Esophagus (tissue), 2 donors: Measurements from ENCODE around the gene ASTE1. TPM values are rescaled to one million over a fixed set of nuclear protein-coding genes. Genes with fewer than 3 reads are reported as not detected.
"Not testable (repeated sequence)": the region's sequence is repeated elsewhere in the genome, so short reads cannot be mapped to it uniquely, and the experiment has no call there.

ENCODE experiments used
- H3K27ac ChIP-seq, 2 donors: one replicate each; pipeline ENCODE4 v1.5.1; 2013; ENCODE audit warnings: low read depth in 2 of 2, mild to moderate bottlenecking in 2 of 2, inconsistent platforms in 1 of 2, low read length in 1 of 2, moderate library complexity in 1 of 2
- H3K27me3 ChIP-seq, 2 donors: one replicate each; pipeline ENCODE4 v1.6.1; 2013; ENCODE audit warnings: low read length in 2 of 2, control low read depth in 1 of 2, mild to moderate bottlenecking in 1 of 2; ENCODE audit not compliant: insufficient read depth in 2 of 2, control insufficient read depth in 1 of 2
- H3K36me3 ChIP-seq, 2 donors: one replicate each; pipeline ENCODE4 v1.6.1; 2013; ENCODE audit warnings: low read length in 1 of 2; ENCODE audit not compliant: control insufficient read depth in 2 of 2, insufficient read depth in 2 of 2
- H3K4me1 ChIP-seq, 2 donors: one replicate each; pipeline ENCODE4 v1.6.1; 2013; ENCODE audit warnings: low read length in 1 of 2; ENCODE audit not compliant: control insufficient read depth in 2 of 2, insufficient read depth in 2 of 2
- H3K4me3 ChIP-seq, 2 donors: one replicate each; pipeline ENCODE4 v1.5.1; 2013; ENCODE audit warnings: low read length in 2 of 2, mild to moderate bottlenecking in 2 of 2, low read depth in 1 of 2, moderate library complexity in 1 of 2
- H3K9me3 ChIP-seq, 2 donors: one replicate each; pipeline ENCODE4 v1.6.1; 2013; ENCODE audit warnings: mild to moderate bottlenecking in 2 of 2, low read depth in 1 of 2, low read length in 1 of 2, moderate library complexity in 1 of 2; ENCODE audit not compliant: control insufficient read depth in 2 of 2, insufficient read depth in 1 of 2
- WGBS, 2 donors: extraction: QIAGEN DNeasy Blood & Tissue Kit; methylation state at CpG; one replicate each; pipeline ENCODE4 v1.1.7; 2013; 5-methylcytosine and 5-hydroxymethylcytosine counted together
- polyA plus RNA-seq, 2 donors: library from polyadenylated mRNA; stranded (reverse); fragments of 200-250 nt; gene quantifications; one replicate each; pipeline ENCODE4 v1.2.3, GENCODE V29; 2013
- donor health status: healthy with polysubstance abuse.
- donor health status: Bipolar disorder and iron deficiency.

The ASTE1 gene
- polyA plus RNA-seq, 2 donors: 1.6 to 2.9 TPM

DNA sequence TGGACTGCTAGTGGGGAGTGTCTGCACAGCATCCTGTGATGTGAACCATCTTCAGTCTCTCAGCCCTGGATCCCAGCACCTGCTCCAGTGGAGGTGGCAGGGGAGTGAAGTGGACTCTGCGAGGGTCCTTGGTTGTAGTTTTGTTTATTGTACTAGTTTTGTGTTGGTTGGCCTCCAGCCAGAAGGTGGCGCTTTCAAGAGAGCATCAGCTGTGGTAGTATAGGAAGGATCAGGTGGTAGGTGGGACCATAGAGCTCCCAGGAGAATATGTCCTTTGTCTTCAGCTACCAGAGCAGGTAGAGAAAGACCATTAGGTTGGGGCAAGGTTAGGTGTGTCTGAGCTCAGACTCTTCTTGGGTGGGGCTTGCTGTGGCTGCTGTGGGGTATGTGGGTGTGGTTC, 21.0 kb upstream of the ASTE1 start:
- Histone ChIP-seq H3K27ac (no peak overlapping the region), H3K36me3 (no peaks in the 10 kb centered on the region), H3K4me1 (no peaks in the 10 kb centered on the region), H3K9me3 (no peaks in the 10 kb centered on the region), H3K27me3 (no peaks in the 10 kb centered on the region), H3K4me3 (no peak overlapping the region)
- 98 to 99% methylated on average over 2 of the region's 2 CpGs for WGBS, 2 donors

DNA sequence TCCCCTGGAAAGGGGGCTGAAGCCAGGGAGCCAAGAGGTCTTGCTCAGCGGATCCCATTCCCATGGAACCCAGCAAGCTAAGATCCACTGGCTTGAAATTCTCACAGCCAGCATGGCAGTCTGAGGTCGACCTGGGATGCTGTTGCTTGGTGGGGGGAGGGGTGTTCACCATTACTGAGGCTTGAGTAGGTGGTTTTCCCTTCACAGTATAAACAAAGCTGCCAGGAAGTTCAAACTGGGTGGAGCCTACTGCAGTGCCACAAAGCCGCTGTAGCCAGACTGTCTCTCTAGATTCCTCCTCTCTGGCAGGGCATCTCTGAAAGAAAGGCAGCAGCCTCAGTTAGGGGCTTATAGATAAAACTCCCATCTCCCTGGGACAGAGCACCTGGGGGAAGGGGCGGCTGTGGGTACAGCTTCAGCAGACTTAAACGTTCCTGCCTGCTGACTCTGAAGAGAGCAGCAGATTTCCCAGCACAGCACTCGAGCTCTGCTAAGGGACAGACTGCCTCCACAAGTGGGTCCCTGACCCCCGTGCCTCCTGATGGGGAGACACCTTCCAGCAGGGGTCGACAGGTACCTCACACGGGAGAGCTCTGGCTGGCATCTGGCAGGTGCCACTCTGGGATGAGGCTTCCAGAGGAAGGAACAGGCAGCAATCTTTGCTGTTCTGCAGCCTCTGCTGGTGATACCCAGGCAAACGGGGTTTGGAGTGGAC, 15.8 kb upstream of the ASTE1 start:
- not testable (repeated sequence) for H3K4me3 ChIP-seq, H3K36me3 ChIP-seq, H3K9me3 ChIP-seq, H3K4me1 ChIP-seq, H3K27me3 ChIP-seq, H3K27ac ChIP-seq
- WGBS, 2 donors: 77 to 81% methylated on average over 10 of the region's 10 CpGs

DNA sequence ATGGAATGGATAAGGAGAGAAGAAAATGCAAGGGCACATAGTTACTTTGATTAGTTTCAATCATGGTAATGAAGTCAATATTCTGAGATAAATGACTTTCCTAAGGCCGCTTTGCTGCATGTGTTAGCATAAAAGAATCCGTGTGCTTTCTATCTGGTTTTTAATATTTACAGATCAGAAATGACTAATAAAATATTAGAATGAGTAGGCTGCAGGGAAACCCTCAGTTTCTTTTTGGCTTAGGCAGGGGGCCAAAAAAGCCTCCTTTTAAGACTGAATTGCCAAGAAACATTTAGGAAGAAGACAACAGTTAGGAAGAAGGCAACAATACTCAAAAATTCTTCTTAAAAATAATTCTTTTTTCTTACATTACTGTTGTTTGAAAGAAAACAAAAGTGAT, 11.7 kb upstream of the ASTE1 start:
- Histone ChIP-seq H3K4me1 (no peaks in the 10 kb centered on the region), H3K4me3 (no peak overlapping the region), H3K27ac (no peak overlapping the region), H3K9me3 (no peaks in the 10 kb centered on the region), H3K36me3 (no peaks in the 10 kb centered on the region), H3K27me3 (no peaks in the 10 kb centered on the region)
- 66 to 72% methylated on average over 2 of the region's 2 CpGs for WGBS, 2 donors

GRCh38 chr3:131036986-131037385, 10.4 kb upstream of the ASTE1 start:
- H3K4me1 ChIP-seq: no peaks in the 10 kb centered on the region
- 94 to 99% methylated on average over 5 of the region's 5 CpGs for WGBS, 2 donors
- H3K27me3 ChIP-seq: no peaks in the 10 kb centered on the region
- no peak overlapping the region for H3K27ac ChIP-seq
- no peaks in the 10 kb centered on the region for H3K9me3 ChIP-seq
- no peak overlapping the region for H3K4me3 ChIP-seq
- no peaks in the 10 kb centered on the region for H3K36me3 ChIP-seq

- no peaks in the 10 kb centered on the region for H3K36me3 ChIP-seq
- no peak overlapping the region for H3K4me3 ChIP-seq
- no peak overlapping the region for H3K27ac ChIP-seq
- no peaks in the 10 kb centered on the region for H3K27me3 ChIP-seq
- whole genome bisulfite sequencing, 2 donors: 54 to 77% methylated on average over 1 of the region's 1 CpG
- H3K9me3 ChIP-seq: no peaks in the 10 kb centered on the region
- no peaks in the 10 kb centered on the region for H3K4me1 ChIP-seq
These were observed 9.7 kb upstream of the ASTE1 start for GRCh38 chr3:131036200-131036816.

GRCh38 chr3:131033480-131034080, 7.0 kb upstream of the ASTE1 start:
- no peaks in the 10 kb centered on the region for H3K9me3 ChIP-seq
- no peak overlapping the region for H3K4me3 ChIP-seq
- H3K36me3 ChIP-seq: no peaks in the 10 kb centered on the region
- no peaks in the 10 kb centered on the region for H3K27me3 ChIP-seq
- no peaks in the 10 kb centered on the region for H3K4me1 ChIP-seq
- H3K27ac ChIP-seq: no peak overlapping the region
- WGBS, 2 donors: 18 to 21% methylated on average over 1 of the region's 1 CpG

DNA sequence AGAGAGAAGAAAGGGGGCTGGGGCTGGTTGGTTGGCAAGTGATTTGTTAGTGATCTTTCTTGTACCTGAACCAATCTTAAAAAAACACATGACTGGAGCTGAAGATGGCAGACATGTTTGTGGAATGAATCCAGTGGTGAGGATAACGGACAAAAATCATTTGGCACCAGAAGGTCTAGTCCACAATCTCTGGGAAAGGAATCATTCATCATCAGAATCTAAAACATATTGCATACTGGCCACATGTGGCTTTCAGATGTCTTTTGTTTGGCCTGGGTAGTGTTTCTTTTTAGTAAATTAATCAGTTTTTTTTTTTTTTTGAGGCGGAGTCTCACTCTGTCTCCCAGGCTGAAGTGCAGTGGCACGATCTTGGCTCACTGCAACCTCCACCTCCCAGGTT, 5.0 kb upstream of the ASTE1 start:
- no peak overlapping the region for H3K27ac ChIP-seq
- no peaks in the 10 kb centered on the region for H3K9me3 ChIP-seq
- WGBS, 2 donors: 55 to 80% methylated on average over 3 of the region's 3 CpGs
- H3K4me3 ChIP-seq: no peak overlapping the region
- H3K27me3 ChIP-seq: no peaks in the 10 kb centered on the region
- H3K36me3 ChIP-seq: no peaks in the 10 kb centered on the region
- no peaks in the 10 kb centered on the region for H3K4me1 ChIP-seq

GRCh38 chr3:131028844-131029243, 2.2 kb upstream of the ASTE1 start:
- H3K27ac ChIP-seq: no peak overlapping the region
- no peak overlapping the region for H3K4me3 ChIP-seq
- 86 to 87% methylated on average over 3 of the region's 3 CpGs for WGBS, 2 donors
- H3K9me3 ChIP-seq: no peaks in the 10 kb centered on the region
- H3K36me3 ChIP-seq: no peaks in the 10 kb centered on the region
- peaks cover 0 to 3% of the 10 kb centered on the region in 2 donors for H3K4me1 ChIP-seq
- no peaks in the 10 kb centered on the region for H3K27me3 ChIP-seq

DNA sequence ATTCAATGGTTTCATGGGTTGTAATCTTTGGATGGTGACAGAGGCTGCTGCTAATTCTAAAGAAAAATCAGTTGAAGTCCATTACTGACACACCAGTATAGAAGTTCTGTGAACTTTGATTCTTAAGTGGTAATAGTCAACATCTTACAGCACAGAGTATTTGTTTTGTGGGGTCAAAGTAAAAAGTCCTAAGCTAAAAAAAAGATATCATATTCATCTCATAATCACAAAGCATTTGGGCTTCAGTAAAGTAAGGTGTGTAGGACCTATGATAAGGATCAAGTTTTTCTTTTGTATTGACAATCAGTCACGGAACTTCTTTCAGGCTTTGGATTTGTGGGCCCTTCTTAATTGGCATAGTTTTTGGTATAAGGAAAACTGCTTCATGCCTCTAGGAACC, 1.1 kb downstream of the ASTE1 start:
- Histone ChIP-seq H3K27me3 (no peaks in the 10 kb centered on the region), H3K4me3 (peak overlapping the region in 1 of 2 donors; percentile 94), H3K27ac (no peak overlapping the region), H3K9me3 (no peaks in the 10 kb centered on the region), H3K4me1 (peaks cover 0 to 3% of the 10 kb centered on the region in 2 donors), H3K36me3 (no peaks in the 10 kb centered on the region)
- WGBS, 2 donors: 52 to 89% methylated on average over 1 of the region's 1 CpG
